T follicular helper cell (primary cell): ENCODE data around the gene PPCS.
A peak's percentile ranks its signal among the peaks of the same experiment; 100 is the strongest.
"Not testable (repeated sequence)": the region's sequence is repeated elsewhere in the genome, so short reads cannot be mapped to it uniquely, and the experiment has no call there.

Experiments
- DNase-seq: peaks from one replicate; pipeline ENCODE4 v3.0.0-alpha.2; 2020; ENCODE audit warnings: low read depth

The PPCS gene

DNA sequence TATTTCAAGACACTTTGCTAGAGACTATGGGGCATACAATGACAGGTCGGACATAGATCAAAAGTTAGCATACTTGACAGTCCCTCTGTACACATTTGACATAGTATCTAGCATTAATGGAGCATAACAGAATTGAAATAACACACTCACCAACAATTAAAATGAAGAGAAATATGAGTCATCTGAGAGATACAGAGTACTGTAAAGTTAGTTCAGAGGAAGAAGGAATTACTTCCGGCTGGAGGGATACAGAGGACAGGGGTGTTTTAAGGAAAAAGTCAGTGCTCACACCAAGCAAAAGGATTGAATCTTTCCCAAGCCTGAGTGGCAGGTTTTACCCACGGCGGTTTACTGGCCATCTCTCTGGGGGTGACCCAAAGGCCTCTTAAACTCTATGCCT is 3.0 kb upstream of the PPCS start:
- DNase-seq = no peak

DNA sequence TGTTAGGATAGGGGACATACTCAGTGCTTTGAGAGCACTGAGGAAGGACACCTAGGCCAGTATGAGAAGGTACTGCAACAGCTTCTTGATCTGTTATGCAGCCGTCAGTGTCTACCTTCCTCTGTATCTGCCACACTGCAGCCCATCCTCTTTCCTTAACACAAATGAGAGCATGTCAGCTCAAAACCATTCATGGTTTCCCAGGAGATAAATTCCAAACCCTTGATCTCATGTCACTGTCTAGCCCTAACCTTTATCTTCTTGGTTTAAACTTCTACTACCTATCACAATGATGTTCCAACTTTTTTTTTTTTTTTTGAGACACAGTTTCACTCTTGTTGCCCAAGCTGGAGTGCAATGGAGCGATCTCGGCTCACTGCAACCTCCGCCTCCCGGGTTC is 1.9 kb upstream of the PPCS start:
- no peak for DNase-seq

DNA sequence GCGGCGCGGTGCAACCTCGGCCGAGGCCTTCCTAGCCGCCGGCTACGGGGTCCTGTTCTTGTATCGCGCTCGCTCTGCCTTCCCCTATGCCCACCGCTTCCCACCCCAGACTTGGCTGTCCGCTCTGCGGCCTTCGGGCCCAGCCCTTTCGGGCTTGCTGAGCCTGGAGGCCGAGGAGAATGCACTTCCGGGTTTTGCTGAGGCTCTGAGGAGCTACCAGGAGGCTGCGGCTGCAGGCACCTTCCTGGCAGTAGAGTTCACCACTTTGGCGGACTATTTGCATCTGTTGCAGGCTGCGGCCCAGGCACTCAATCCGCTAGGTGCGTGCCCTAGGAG is 379 bp downstream of the PPCS start:
- DNase-seq = peak; percentile 42

DNA sequence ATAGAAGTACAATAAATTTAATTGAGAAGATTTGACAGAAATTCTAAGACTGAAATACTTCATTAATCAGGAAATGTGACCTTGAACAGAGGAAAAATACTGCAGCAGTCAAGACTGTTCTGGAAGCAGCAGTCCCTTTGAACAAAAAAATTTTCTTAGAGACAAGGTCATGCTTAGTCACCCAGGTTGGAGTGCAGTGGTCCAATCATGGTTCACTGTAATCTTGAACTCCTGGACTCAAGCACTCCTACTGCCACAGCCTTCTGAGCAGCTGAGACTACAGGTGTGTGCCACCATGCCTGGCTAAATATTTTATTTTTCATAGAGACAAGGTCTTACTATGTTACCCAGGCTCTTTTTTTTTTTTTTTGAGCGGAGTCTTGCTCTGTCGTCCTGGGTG is 4.9 kb downstream of the PPCS start:
- no peak for DNase-seq

DNA sequence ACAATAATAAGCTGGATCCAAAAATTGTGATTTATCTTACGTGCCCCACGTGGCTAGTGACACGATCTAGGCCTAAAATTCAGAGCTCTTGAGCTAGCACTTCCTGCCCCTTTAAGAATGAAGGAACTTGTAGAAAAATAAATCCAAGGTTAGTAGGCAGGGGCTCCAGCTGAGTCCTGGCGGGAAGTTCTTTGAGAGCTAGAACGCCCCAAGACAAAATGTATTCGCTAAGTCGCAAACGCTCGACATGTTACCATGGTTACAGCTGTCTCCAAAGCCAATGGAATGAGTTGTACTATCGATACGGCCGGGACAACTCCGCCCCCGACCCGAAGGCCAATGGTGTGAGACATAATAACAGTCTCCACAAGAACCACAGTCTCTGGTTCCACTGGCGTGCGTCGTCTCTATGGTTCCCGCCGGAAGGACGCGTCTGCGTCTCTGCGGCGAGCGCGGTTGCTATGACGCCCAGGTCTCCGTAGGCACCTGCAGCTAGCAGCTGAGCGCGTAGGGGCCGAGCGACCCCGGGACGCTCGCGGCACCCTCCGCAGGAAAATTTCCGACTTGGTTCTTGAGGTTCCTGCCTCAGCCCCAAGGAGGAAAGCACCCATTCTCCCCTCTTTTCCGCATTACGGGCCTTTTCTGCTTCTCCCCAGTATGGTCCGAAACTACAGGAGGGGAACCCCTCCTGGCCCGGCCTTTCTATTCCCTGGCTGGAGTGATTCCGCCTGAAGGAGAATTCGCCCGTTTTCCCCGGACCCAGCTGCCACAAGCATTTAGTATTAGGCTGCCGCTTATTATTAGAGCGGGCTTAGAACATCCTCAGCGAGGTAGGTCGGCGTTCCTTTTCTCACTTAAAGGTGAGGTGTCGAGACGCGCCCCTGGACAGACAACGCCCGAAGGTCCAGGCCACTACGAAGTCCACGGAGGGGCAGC is 6.8 kb downstream of the PPCS start, which contains the start of gene CCDC30:
Gene CCDC30, plus strand, starts transcription at position 459 of the 936 bp plus-strand sequence. CDS start 17,266 bp downstream, outside the sequence.
- peak; percentile 97 for DNase-seq

DNA sequence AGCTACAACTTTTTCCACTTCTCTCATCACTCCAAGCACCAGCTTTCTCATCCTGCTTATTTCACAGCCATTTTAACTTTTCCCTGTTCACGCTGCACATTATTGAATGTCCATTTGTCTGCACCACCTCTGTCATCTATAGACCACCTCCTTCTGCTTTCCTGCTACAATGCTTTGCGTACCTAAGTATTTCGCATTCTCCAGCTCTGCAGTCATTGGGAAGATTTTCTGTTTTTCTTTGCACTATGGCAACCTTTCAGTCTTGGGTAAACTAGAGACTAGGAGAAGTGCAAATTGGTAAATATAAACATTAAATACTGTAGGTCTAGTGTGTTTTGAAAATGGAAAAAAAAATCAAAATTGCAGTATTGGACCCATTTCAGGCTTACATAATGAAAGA is 7.6 kb downstream of the PPCS start:
- DNase-seq = no peak

DNA sequence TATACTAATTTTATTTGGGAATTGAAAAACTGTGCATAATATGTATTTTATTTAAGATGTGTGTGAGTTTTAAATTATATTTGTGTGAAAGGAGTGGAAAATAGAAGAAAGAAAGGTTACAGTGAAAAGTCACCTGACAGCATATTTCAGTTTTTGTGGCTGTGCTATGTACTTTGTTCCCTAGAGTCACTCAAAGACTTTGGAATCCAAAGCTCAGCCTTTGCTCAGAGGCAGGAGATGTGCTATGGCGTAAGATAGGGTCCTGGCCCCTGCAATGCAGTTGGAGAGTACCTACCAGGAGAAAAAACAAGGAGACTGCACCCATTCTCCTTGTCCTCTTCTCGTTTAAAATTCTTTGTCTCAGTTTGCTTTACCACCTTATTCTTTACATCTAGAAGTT is 9.7 kb downstream of the PPCS start:
- no peak for DNase-seq

DNA sequence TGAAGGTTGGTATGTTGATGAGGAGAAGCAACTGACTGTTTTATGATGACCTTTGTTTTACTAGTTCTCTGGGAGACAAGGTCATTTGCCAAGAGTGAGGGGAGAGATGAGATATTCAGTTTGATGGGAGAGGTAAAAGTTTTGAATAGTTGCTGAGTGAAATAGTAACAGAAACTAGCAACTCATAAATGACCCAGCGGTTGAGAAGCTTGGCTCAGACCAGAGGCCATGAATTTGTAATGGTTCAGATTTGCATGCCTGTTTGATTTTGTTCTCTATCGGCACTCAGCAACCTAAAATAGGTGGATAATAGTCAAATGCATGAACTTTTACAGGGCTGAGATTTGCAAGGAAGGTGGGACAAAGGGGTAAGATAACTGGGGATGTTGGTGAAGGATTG is 13.4 kb downstream of the PPCS start:
- DNase-seq = no peak

DNA sequence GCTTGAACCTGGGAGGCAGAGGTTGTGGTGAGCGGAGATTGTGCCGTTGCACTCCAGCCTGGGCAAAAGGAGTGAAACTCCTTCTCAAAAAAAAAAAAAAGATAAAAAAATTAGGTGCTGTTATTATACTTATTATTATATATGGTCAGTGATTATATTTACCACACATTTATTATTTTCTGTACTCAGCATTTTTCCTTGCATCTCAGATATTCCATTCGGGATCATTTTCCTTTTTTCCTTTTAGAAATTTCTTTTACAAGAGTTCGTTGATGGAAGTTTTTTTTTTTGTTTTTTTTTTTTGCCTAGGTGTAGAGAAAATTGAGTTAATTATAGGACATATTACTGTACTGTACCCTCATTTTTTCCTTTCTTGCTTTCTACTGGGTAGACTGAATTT is 20.3 kb downstream of the PPCS start:
- DNase-seq = no peak

DNA sequence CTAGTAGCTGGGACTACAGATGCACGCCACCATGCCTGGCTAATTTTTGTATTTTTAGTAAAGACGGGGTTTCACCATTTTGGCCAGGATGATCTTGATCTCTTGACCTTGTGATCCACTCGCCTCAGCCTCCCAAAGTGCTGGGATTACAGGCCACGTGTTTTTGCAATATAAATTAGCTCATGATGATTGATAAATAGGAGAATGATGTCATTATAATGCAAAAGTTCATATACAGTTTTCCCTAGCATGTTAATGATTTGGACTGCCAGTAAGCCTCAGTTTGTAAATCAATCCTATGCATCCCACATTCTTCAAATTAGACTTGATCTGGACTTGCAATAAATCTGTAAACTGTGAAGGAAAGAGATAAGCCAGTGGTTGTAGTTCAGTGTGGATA is 21.0 kb downstream of the PPCS start:
- not testable (repeated sequence) for DNase-seq

DNA sequence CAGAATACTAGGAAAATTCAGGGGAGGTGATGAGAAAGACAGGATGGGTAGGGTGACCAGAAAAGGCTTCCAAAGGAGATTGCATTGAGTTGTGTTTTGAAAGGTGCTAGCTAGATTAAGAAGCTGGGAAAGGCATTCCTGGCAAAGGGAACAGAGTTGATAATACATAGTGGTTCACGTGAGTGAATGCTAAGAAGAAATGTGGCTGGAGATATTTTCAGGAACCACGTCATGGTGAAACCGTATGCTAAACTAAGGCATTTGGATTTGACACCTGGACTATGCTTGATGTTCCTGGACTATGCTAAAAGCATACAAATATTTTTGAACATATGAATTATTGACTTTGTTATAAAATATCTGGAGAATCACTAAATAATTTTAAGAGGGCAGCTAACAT is 21.4 kb downstream of the PPCS start:
- no peak for DNase-seq

DNA sequence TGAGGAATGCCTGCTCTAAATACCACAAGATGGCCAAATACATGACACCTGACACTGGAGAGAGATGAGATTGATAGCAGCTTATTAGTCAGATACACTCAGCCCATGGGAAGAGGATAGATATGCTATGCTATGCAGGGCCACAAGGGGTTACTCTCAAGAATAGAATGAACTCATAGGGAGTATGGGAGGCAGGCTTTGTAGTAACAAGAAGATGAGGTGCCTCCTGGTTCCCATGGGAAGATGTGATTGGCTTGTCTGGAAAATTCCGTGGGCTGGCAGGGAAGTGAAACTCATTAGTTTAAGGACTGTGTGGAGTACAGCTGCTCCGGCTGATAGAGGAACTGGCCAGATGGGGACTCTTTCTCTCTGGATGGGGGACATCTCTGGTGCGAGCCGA is 23.3 kb downstream of the PPCS start:
- no peak for DNase-seq

DNA sequence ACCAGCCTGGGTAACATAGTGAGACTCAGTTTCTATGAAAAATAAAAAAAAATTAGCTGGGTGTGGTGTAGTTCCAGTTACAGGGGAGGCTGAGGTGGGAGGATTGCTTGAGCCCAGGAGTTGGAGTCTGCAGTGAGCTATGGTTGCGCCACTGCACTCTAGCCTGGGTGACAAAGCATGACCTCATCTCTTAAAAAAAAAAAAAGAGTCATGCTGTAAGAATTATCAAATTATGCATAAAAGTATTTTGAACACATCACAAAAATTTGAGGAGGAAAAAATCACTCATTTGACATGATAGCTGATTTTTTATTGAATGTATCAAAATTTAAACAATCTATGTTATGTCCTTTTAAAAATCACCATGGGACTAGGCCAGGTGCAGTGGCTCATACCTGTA is 24.6 kb downstream of the PPCS start:
- DNase-seq = no peak

DNA sequence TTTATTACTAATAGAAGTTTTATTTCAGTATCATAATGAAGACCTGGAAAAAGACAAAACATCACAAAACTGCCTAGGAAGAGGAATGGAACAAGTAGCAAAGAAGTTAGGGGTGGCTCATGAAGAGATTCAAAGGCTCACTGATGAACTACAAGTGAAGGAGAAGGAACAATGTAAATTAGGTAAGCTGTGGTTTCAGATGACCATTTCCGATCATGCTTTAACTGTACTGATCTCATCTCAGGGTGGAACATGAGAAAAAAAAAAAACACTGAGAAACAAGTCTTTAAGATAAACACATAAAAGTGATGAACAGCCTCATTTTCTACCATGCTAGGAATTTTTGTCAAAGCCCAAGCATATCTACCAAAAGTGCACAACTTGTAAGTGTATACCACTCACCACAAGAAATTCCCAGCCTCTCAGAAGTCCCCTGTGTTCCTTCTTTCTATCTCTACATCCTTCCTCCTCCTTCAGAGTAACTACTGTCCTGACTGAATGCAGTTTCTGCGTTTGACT is 26.4 kb downstream of the PPCS start:
- DNase-seq = no peak

DNA sequence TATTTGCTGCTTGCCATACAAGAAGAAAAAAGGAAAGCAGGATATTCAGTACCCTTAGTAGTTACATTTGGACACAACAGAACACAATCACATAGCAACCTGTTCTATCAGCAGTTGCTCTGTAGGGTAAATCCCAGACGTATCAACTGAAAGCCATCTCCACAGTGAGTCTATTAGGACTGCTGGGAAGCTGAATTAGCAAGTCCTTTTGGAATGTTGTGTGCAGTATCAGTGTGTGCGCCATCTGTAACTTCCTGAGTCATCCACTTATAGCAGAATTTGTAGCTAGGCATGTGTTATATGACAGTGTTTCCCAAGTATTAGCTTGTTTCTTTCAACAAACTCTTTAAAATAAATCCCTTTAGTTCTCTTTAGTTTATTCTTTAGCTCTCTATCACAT is 28.0 kb downstream of the PPCS start:
- no peak for DNase-seq

DNA sequence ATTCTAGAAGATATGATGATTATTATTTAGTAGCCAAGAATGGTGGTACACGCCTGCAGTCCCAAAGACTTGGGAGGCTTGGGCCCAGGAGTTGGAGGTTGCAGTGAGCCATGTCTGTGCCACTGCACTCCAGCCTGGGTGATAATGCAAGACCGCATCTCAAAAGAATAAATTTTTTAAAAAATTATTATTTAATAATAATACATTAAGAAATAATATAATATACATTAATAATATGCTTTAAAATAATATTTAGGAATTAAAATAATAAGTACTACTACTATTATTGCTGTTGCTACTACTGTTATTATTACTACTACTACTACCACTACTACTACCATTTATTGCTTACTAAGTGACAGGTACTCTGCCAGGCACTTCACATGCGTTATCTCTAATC is 33.9 kb downstream of the PPCS start:
- DNase-seq = no peak

DNA sequence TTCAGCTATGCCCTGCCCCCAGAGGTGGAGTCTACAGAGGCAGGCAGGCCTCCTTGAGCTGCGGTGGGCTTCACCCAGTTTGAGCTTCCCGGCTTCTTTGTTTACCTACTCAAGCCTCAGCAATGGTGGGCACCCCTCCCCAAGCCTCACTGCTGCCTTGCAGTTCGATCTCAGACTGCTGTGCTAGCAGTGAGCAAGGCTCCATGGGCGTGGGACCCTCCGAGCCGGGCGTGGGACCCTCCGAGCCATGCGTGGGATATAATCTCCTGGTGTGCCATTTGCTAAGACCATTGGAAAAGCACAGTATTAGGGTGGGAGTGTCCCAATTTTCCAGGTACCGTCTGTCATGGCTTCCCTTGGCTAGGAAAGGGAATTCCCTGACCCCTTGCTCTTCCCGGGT is 45.7 kb downstream of the PPCS start:
- not testable (repeated sequence) for DNase-seq

DNA sequence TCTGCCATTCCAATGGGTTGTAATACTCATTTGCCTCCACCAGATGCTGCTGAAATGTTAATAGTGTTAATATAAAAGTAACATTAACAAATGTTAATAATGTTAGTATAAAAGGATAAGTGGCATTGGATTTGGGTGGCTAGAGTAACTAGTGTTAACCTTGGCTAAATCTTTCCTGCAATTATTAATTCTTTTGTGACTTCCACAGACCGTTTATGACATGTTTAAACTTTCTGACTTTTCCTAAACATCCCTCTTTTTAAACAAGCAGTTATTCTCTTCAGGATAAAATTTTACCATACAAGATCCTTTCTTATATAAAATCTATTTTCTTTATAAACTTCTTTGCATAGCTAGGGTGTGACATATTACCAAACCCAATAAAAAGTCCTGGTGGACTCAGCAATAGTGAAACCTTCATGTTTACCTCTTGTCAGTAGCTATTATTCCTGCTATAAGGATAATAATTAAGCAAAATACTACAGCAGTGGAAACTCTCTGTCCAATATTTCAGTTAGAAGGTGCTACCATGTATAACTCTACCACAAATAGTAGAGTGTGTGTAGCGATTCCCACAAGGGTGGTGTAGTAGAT is 48.3 kb downstream of the PPCS start:
- no peak for DNase-seq

DNA sequence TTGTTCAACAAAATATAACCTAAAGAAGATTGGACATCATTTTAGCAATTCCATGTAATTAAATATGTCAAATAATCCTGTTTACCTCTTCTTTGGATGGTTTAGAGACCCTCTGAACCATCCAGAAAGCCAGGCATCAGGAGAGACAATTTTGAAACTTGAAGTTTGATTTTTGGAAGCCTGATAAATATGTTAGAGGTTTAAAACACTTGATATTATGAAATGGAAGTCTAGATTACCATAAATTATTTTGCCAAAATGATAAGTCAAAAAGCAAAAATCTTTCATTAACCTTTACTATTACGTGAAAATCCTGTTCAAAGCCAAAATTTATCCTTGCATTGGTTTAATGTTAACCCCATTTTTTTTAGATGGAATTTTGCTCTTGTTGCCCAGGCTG is 50.2 kb downstream of the PPCS start:
- DNase-seq = no peak
